SK-N-MC (cell line): ENCODE measurements around the gene ETFA.
A peak's percentile ranks its signal among the peaks of the same experiment; 100 is the strongest.
"Not testable (repeated sequence)": the region's sequence is repeated elsewhere in the genome, so short reads cannot be mapped to it uniquely, and the experiment has no call there.

ENCODE experiments used
- DNase-seq: peaks from one replicate; pipeline ENCODE4 v3.0.0-alpha.2; 2011; ENCODE audit warnings: low read depth, low spot score
- H3K27ac ChIP-seq: fragments of 200-600 bp; sonication (generic); 2 replicates; pipeline ENCODE4 v1.5.1; 2016; ENCODE audit warnings: mixed run types
- H3K36me3 ChIP-seq: fragments of 200-600 bp; sonication (generic); 2 replicates; pipeline ENCODE4 v1.6.1; 2017; ENCODE audit warnings: antibody characterized with exemption, low read length, mixed read lengths; ENCODE audit not compliant: insufficient read depth
- H3K4me3 ChIP-seq: fragments of 200-600 bp; sonication (generic); 2 replicates; pipeline ENCODE4 v1.5.1; 2016
- H3K9ac ChIP-seq: fragments of 200-600 bp; sonication (generic); 2 replicates; pipeline ENCODE4 v1.8.0; 2017; ENCODE audit warnings: mixed run types, mixed read lengths; ENCODE audit not compliant: insufficient read length
- H3K9me3 ChIP-seq: fragments of 200-600 bp; sonication (generic); 2 replicates; pipeline ENCODE4 v1.6.1; 2017; ENCODE audit warnings: low read depth, mild to moderate bottlenecking, antibody characterized with exemption, low read length, moderate library complexity, mixed read lengths
- EZH2 ChIP-seq: fragments of 200-600 bp; sonication (generic); IDR thresholded peaks from one replicate; pipeline ENCODE4 v1.6.1; 2017; ENCODE audit warnings: antibody characterized with exemption
- FOXP2 ChIP-seq: optimal IDR thresholded peaks from 2 replicates; pipeline ENCODE3; 2011; ENCODE audit warnings: mild to moderate bottlenecking, moderate library complexity; ENCODE audit not compliant: insufficient read depth; ENCODE audit errors: extremely low read length, control extremely low read depth
- POLR2AphosphoS5 ChIP-seq: IDR thresholded peaks from 2 replicates; pipeline ENCODE4 v1.6.1; 2012; ENCODE audit warnings: mild to moderate bottlenecking, low read depth, low read length, borderline replicate concordance

The ETFA gene

DNA sequence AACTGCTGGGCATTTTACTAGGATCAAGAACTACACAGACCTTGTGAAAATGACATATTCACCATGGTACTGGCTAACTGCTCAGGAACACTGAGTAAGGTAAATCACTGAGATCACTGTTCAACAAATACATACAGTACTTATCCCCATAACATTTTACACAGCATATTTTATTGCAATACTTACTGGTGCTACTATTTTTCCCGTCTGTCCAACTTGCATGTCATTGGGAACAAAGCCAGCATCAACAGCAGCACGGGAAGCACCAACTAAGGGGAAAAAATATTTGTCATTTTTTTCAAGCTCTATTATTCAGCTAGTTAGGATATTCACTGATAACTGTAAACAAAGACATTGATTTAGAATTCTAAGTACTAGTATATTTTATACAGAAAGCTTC, 37.0 kb downstream of the ETFA start:
- Histone ChIP-seq H3K4me3 (no peak overlapping the region), H3K36me3 (no peaks in the 10 kb centered on the region), H3K9me3 (no peaks in the 10 kb centered on the region), H3K27ac (no peak overlapping the region), H3K9ac (no peak overlapping the region)
- DNase-seq: no peak
- no peak for TF ChIP-seq FOXP2
- no peak for TF ChIP-seq EZH2
- no peak for TF ChIP-seq POLR2AphosphoS5

- Histone ChIP-seq H3K36me3 (no peaks in the 10 kb centered on the region), H3K9ac (no peak overlapping the region), H3K4me3 (no peak overlapping the region), H3K9me3 (no peaks in the 10 kb centered on the region), H3K27ac (no peak overlapping the region)
- TF ChIP-seq EZH2 (no peak), POLR2AphosphoS5 (no peak), FOXP2 (no peak)
- DNase-seq: no peak
Observed at GRCh38 chr15:76270876-76271275, 40.4 kb downstream of the ETFA start.

- Histone ChIP-seq H3K9ac (no peak overlapping the region), H3K9me3 (no peaks in the 10 kb centered on the region), H3K36me3 (no peaks in the 10 kb centered on the region), H3K4me3 (no peak overlapping the region), H3K27ac (no peak overlapping the region)
- TF ChIP-seq EZH2 (no peak), POLR2AphosphoS5 (no peak), FOXP2 (no peak)
- no peak for DNase-seq
Observed at GRCh38 chr15:76267077-76267476, 44.2 kb downstream of the ETFA start.

DNA sequence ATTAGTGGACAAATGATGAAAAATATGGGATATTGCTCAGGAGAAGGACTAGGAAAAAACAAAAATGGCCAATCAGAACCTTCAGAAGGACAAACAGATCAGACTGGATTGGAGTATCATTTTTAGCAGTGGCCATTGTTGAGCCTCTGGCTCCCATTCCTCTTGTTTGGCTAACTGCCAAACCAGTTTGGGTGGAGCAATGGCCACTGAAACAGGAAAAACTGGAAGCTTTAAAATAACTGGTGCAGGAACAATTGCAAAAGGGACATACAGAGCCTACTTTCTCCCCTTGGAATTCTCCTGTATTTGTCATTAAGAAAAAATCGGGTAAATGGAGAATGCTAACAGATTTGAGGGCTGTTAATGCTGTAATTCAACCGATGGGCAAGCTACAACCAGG, 45.5 kb downstream of the ETFA start:
- H3K9ac ChIP-seq, H3K27ac ChIP-seq, DNase-seq, H3K36me3 ChIP-seq, H3K4me3 ChIP-seq, H3K9me3 ChIP-seq: not testable (repeated sequence)

DNA sequence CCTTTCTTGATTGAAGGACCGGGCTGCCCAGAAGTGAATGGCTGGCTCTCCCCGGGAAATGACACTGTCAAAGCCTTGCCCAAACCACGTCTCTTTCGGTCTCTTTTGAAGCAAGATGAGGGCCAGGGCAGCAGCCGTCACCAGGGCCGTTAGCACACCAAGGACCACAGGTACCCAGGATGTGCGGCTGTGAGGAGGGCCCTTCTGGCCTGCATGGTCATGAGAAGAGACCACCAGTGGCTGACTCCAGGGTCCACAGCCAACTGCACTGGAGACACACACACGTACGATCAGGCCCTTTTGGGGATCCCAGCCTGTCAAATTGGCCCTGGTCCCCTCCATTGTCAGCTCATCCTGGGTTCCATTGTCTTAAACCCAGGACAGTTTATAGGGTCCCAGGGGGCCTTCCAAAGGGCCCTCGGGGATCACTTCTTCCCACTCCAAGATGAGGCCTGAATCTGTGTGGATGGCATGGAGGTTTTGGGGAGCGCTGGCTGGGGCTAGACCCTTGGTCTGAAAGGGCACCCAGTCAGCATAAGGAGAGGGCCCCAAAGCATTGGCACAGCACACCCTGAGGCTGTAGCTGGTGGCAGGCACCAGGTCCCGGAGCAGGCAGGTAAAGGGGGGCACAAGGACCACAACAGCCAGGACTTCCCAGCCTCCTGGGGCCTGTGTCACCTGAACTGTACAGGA, 50.9 kb downstream of the ETFA start:
- DNase-seq: no peak
- TF ChIP-seq FOXP2: no peak
- TF ChIP-seq POLR2AphosphoS5: no peak
- no peak for TF ChIP-seq EZH2
- Histone ChIP-seq H3K9ac (no peak overlapping the region), H3K36me3 (no peaks in the 10 kb centered on the region), H3K27ac (no peak overlapping the region), H3K4me3 (no peak overlapping the region), H3K9me3 (no peaks in the 10 kb centered on the region)

DNA sequence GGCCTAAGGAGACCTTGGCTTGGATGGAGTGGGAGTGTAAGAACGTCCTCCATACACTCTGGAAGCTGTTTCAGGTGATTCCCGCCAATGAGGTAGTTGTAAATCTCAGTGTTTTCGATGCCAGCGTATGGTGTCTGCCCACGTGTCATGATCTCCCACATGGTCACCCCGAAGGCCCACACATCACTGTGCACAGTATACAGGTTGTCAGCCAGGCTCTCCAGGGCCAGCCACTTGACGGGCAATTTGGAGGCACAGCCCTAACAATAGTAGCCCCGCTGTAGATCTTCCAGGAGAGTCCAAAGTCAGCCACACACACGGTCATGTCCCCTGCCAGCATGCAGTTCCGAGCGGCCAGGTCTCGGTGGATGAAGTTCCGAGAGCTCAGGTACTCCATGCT, 51.9 kb downstream of the ETFA start:
- no peak for DNase-seq
- H3K27ac ChIP-seq: no peak overlapping the region
- H3K4me3 ChIP-seq: no peak overlapping the region
- no peak for TF ChIP-seq FOXP2
- no peak for TF ChIP-seq POLR2AphosphoS5
- TF ChIP-seq EZH2: no peak
- no peak overlapping the region for H3K9ac ChIP-seq
- no peaks in the 10 kb centered on the region for H3K36me3 ChIP-seq
- peaks cover 2% of the 10 kb centered on the region; the same call in 1 of the 2 replicates for H3K9me3 ChIP-seq

- Histone ChIP-seq H3K27ac (no peak overlapping the region), H3K36me3 (no peaks in the 10 kb centered on the region), H3K4me3 (no peak overlapping the region), H3K9me3 (peaks cover 6% of the 10 kb centered on the region; the same call in 1 of the 2 replicates), H3K9ac (no peak overlapping the region)
- DNase-seq: no peak
- no peak for TF ChIP-seq FOXP2
Observed at GRCh38 chr15:76258460-76258859, 52.8 kb downstream of the ETFA start.

DNA sequence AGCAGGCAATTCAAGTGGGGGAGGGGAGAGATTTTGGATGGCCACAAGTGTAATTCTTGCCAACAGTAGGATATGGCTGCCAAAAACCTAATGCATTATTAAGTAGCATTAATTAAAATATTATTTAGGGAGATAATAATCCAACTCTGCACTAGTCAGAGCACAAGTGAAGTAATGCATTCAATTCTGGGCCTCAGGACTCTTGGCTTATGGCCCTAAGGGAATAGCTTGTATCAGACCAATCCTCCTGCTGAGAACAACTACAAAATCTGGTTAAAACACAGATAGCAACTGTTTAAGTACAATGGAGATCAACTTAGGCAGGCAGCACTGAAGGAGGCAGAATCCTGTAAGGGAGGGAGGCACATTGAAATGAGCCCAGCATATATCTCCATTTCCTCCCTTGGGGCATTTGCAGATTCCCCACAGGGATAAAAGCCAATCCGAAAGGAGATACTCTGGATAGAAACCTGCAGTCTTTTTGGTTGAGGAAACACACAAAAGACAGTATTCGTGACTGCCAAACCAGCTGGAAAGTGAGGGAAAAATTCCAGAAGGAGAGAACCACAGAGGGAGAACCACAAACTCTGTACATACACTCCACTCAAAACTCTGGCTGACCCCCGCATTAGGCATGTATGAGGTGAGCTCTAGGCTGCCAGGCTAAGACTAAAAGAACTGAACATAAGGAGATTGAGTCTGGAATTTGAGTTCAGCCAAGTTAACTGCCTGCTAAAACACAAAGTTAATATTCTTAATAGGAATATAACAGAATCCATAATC, 57.4 kb downstream of the ETFA start:
- no peaks in the 10 kb centered on the region for H3K36me3 ChIP-seq
- peak; percentile 14 for DNase-seq
- H3K4me3 ChIP-seq: no peak overlapping the region
- no peak overlapping the region for H3K9ac ChIP-seq
- H3K9me3 ChIP-seq: peaks cover 6% of the 10 kb centered on the region; the same call in 1 of the 2 replicates
- no peak for TF ChIP-seq POLR2AphosphoS5
- TF ChIP-seq EZH2: no peak
- no peak for TF ChIP-seq FOXP2
- H3K27ac ChIP-seq: no peak overlapping the region; the same call in 1 of the 2 replicates
